ENCODE data around the gene HOXC11. TPM values are rescaled to one million over a fixed set of nuclear protein-coding genes. Genes with fewer than 3 reads are reported as not detected.

The HOXC11 gene
- total RNA-seq, 2 donors from 2014 or later, result not detected

- Histone ChIP-seq H3K9ac (ENCODE audit: low read depth in 2 of 2, low read length in 2 of 2) (no peak overlapping the region), H3K4me1 (peaks cover 7% of the 10 kb centered on the region), H3K27ac (no peak overlapping the region), H3K27me3 (peaks cover 92% of the 10 kb centered on the region), H3K36me3 (no peaks in the 10 kb centered on the region), H3K4me3 (no peak overlapping the region), H3K9me3 (no peaks in the 10 kb centered on the region)
- no peak for DNase-seq
- intact Hi-C loops (cut with DNase I), result no loop called here
- TF ChIP-seq CTCF (IDR thresholded peaks at IDR 0.05), result no peak
Measured at GRCh38 chr12:54010053-54010971, 37.4 kb downstream of the HOXC11 start.

- Histone ChIP-seq H3K4me3 (no peak overlapping the region), H3K27ac (no peak overlapping the region), H3K36me3 (no peaks in the 10 kb centered on the region), H3K9ac (ENCODE audit: low read depth in 2 of 2, low read length in 2 of 2) (no peak overlapping the region), H3K4me1 (peaks cover 2% of the 10 kb centered on the region), H3K9me3 (no peaks in the 10 kb centered on the region), H3K27me3 (peaks cover 92% of the 10 kb centered on the region)
- TF ChIP-seq CTCF (IDR thresholded peaks at IDR 0.05), result no peak
- intact Hi-C loops (cut with DNase I), result no loop called here
- DNase-seq, result no peak
Measured at GRCh38 chr12:54010972-54011664, 38.2 kb downstream of the HOXC11 start.

- no peaks in the 10 kb centered on the region for H3K9me3 ChIP-seq
- intact Hi-C loops (cut with DNase I), result no loop called here
- no peak overlapping the region for H3K27ac ChIP-seq
- H3K4me1 ChIP-seq, result no peaks in the 10 kb centered on the region
- H3K9ac ChIP-seq (ENCODE audit: low read depth in 2 of 2, low read length in 2 of 2), result no peak overlapping the region
- TF ChIP-seq CTCF (IDR thresholded peaks at IDR 0.05), result no peak
- H3K36me3 ChIP-seq, result no peaks in the 10 kb centered on the region
- no peak for DNase-seq
- no peak overlapping the region for H3K4me3 ChIP-seq
- peaks cover 92% of the 10 kb centered on the region for H3K27me3 ChIP-seq
Measured at GRCh38 chr12:54011665-54012532, 39.0 kb downstream of the HOXC11 start.

- Histone ChIP-seq H3K9ac (ENCODE audit: low read depth in 2 of 2, low read length in 2 of 2) (no peak overlapping the region), H3K4me3 (no peak overlapping the region), H3K4me1 (no peaks in the 10 kb centered on the region), H3K9me3 (no peaks in the 10 kb centered on the region), H3K27ac (no peak overlapping the region), H3K36me3 (no peaks in the 10 kb centered on the region), H3K27me3 (peaks cover 92% of the 10 kb centered on the region)
- no peak for TF ChIP-seq CTCF (IDR thresholded peaks at IDR 0.05)
- DNase-seq, result no peak
- intact Hi-C loops (cut with DNase I), result no loop called here
Measured at GRCh38 chr12:54012631-54013409, 39.9 kb downstream of the HOXC11 start.
